Activated T-helper 1 cell treated with anti-CD3 and anti-CD28 coated beads, Interleukin-12 subunit alpha, Interleukin-12 subunit beta, Interleukin-2, Interleukin-4 antibody, amounts not matched to agents 30 ng/mL and 10 ng/mL and 1 ng/mL, durations not matched to agents 14 hours and 24 hours and 36 hours (primary cell): Measurements from ENCODE around the gene TMEM259. TPM values are rescaled to one million over a fixed set of nuclear protein-coding genes. Genes with fewer than 3 reads are reported as not detected.

Experiments used
- DNase-seq: peaks from one replicate; pipeline ENCODE4 v3.0.0; 2021; ENCODE audit warnings: low spot score
- H3K27ac Mint-ChIP-seq: one replicate; pipeline ENCODE4 v1.8.0; 2021; ENCODE audit warnings: mild to moderate bottlenecking, mixed read lengths
- H3K27me3 Mint-ChIP-seq: one replicate; pipeline ENCODE4 v1.8.0; 2022; ENCODE audit warnings: mild to moderate bottlenecking, moderate library complexity, mixed read lengths; ENCODE audit not compliant: insufficient read depth
- H3K36me3 Mint-ChIP-seq: one replicate; pipeline ENCODE4 v1.8.0; 2021; ENCODE audit warnings: low read depth, mixed read lengths
- H3K4me1 Mint-ChIP-seq: one replicate; pipeline ENCODE4 v1.8.0; 2021; ENCODE audit warnings: low read depth, mixed read lengths
- H3K4me3 Mint-ChIP-seq: one replicate; pipeline ENCODE4 v1.8.0; 2021; ENCODE audit warnings: mild to moderate bottlenecking, moderate library complexity, mixed read lengths
- H3K9me3 Mint-ChIP-seq: one replicate; pipeline ENCODE4 v1.8.0; 2021; ENCODE audit warnings: mixed read lengths
- intact Hi-C: fragments of 100-400 bp; cut with micrococcal nuclease; formaldehyde crosslinking; loops from one replicate; pipeline ENCODE4 v1.15.1; 2024
- total RNA-seq: library from RNA; stranded (reverse); gene quantifications from 2 replicates; pipeline ENCODE4 v1.2.3, GENCODE V29; 2022

The TMEM259 gene
- total RNA-seq, 1 donor from 2014 or later: 162 TPM

GRCh38 chr19:1040476-1041271 lies 19.8 kb upstream of the TMEM259 start:
- Mint-ChIP-seq H3K36me3 (peaks cover 22% of the 10 kb centered on the region), H3K4me3 (peak overlapping the region; percentile 97), H3K27ac (peak overlapping the region; percentile 86), H3K27me3 (no peaks in the 10 kb centered on the region), H3K4me1 (peaks cover 47% of the 10 kb centered on the region), H3K9me3 (no peaks in the 10 kb centered on the region)
- peak; percentile 90 for DNase-seq
- intact Hi-C loops: loop anchor here (1.0 to 2.0 kb wide), 3 partner anchors 19 to 62 kb away; partner anchors contain the start of genes GPX4, RNU6-2 and TMEM259

DNA sequence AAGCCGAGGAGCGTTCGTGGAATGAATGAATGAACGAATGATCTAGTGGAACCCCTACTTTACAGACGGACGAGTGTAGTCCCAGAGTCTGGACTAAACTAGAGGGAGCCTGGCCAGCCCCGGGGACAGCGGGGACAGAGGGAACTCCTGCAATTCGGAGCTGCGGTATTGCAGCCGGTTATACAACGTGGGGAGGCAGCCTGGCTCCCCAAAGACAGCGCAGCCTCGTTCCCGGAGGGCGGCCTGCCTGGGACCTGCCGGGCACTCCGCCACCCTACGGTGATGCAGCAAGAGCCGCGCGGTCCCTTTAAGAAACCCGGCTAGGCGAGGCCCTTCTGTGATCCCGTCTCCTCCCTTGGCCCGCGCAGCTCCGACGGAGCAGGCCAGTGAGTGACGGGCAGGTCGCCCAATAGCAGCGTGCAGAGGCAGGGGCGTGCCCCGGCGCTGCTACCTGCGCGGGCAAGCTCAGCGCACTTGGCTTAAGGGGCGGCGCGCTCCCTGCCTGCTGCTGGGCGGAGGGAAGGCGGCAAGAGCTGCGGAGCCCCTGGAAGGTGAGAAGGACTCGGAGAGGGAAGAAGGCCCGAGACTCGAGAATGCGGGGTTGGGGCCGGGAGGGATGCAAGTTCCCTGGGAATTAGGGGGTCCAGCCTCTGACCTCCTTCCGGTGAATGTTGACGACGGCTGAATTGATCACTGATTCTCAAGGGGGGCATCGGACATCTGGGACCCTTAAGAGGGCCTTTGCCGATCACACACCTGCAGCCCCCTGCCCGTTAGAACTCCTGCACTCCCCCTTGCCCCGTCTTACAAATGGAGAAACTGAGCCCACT lies 18.9 kb upstream of the TMEM259 start, which contains the start of gene ABCA7:
ABCA7 (plus strand) TSS at position 462 of the 830 bp plus-strand sequence. CDS start 1,255 bp downstream, outside the sequence.
- H3K9me3 Mint-ChIP-seq: no peaks in the 10 kb centered on the region
- H3K4me3 Mint-ChIP-seq: peak within 1 kb of the TSS; percentile 97
- peaks cover 21% of the 10 kb centered on the region for H3K36me3 Mint-ChIP-seq
- intact Hi-C loops: loop anchor here (1.0 to 2.0 kb wide), 4 partner anchors 19 to 63 kb away; partner anchors contain the start of genes GPX4, RNU6-2 and TMEM259
- H3K27ac Mint-ChIP-seq: peak within 1 kb of the TSS; percentile 86
- H3K27me3 Mint-ChIP-seq: no peaks in the 10 kb centered on the region
- DNase-seq: peak; percentile 100
- H3K4me1 Mint-ChIP-seq: peaks cover 51% of the 10 kb centered on the region

- Mint-ChIP-seq H3K4me3 (peak overlapping the region; percentile 97), H3K9me3 (no peaks in the 10 kb centered on the region), H3K27me3 (no peaks in the 10 kb centered on the region), H3K36me3 (peaks cover 21% of the 10 kb centered on the region), H3K27ac (peak overlapping the region; percentile 86), H3K4me1 (peaks cover 51% of the 10 kb centered on the region)
- DNase-seq: no peak
- intact Hi-C loops: loop anchor here (1.0 kb wide), 2 partner anchors 11 to 38 kb away; no protein-coding TSS in a partner anchor
Measured at GRCh38 chr19:1038978-1039645, 18.2 kb upstream of the TMEM259 start.

GRCh38 chr19:1037621-1038064 lies 16.7 kb upstream of the TMEM259 start:
- H3K27ac Mint-ChIP-seq: peak overlapping the region; percentile 86
- peaks cover 25% of the 10 kb centered on the region for H3K36me3 Mint-ChIP-seq
- no peaks in the 10 kb centered on the region for H3K27me3 Mint-ChIP-seq
- intact Hi-C loops: loop anchor here (1.0 kb wide), 1 partner anchor 9 kb away; no protein-coding TSS in a partner anchor
- H3K4me1 Mint-ChIP-seq: peaks cover 56% of the 10 kb centered on the region
- H3K4me3 Mint-ChIP-seq: peak overlapping the region; percentile 64
- no peak for DNase-seq
- H3K9me3 Mint-ChIP-seq: peaks cover 3% of the 10 kb centered on the region

DNA sequence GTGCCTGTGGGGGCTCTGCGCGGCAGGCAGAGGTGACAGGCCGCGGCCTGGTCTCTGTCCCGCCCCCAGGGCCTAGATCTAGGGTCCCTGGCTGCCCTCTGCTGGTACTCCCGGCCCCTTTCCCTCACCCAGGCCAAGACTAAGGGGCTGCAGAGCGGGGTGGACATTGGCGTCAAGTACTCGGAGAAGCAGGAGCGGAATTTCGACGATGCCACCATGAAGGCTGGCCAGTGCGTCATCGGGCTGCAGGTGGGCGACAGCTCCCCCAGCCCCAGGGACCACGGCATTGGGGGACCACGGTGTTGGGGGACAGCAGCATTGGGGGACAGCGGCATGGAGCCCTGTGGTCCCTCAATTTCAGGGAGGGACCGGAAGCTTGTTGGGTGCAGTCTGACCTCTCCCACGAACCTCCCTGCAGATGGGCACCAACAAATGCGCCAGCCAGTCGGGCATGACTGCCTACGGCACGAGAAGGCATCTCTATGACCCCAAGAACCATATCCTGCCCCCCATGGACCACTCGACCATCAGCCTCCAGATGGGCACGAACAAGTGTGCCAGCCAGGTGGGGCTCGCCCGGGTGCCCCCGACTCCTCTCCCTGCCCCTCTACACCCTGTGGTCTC lies 15.2 kb upstream of the TMEM259 start:
- H3K27ac Mint-ChIP-seq: peak overlapping the region; percentile 29
- no peak overlapping the region for H3K4me3 Mint-ChIP-seq
- DNase-seq: no peak
- H3K9me3 Mint-ChIP-seq: peaks cover 3% of the 10 kb centered on the region
- peaks cover 32% of the 10 kb centered on the region for H3K36me3 Mint-ChIP-seq
- intact Hi-C loops: no loop called here
- H3K27me3 Mint-ChIP-seq: no peaks in the 10 kb centered on the region
- peaks cover 59% of the 10 kb centered on the region for H3K4me1 Mint-ChIP-seq

DNA sequence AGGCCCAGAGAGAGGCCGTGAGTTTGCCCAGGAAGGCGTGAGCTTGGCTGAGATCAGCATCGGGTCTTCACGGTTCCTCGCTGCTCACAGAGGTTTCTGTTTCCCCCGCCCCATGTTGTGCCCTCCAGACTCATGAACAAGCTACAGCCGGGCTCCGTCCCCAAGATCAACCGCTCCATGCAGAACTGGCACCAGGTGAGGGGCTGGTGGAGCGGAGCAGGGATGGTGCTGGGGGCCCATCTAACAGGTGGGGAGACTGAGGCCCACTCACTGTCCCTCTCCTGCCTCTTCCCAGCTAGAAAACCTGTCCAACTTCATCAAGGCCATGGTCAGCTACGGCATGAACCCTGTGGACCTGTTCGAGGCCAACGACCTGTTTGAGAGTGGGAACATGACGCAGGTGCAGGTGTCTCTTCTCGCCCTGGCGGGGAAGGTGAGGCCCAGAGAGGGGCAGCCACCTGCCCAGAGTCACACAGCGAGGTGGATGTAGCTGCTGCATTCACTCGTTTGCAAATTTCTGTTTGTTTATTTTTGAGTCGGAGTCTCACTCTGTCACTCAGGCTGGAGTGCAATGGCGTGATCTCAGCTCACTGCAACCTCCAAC lies 11.4 kb upstream of the TMEM259 start:
- Mint-ChIP-seq H3K36me3 (peaks cover 26% of the 10 kb centered on the region), H3K9me3 (peaks cover 3% of the 10 kb centered on the region)

DNA sequence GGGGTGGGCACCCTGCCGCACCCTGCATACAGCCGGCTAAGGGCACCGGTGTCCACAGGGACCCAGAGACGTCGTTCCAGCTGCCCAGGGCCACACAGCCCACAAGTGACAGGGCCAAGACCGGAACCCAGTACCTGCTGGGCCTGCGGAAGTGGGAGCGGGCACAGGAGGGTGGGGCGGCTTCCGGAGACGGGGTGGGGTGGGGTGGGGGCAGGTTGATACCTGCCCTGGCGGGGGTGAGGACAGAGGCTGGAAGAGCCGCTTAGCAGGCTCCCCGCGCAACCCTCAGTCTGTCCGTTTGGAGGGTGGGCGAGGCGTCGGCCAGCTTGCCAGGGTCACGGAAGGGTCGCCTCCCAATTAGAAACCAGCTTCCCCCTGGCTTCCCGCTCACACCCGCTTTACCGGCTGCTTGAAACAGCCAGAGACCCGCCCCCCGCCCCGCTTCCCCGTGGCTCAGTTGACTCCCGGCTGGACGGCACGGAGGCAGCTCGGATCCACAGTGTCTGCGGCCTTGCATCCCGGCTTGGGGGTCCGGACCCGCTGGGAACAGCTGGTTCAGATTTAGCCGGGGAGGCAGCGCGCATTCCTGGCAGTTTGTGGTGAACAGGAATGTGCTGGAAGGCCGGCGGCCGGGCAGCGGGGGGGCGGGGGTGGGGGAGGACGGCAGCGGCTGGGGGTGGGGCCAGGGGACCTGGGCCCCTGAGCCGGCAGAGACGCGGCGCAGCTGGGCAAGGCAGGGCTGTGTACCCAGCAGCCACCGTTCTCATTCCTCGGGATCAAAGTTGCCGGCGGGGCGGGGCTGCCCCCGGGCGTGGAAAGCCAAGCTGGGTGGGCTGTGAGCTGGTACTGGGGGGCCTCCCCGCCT lies 7.4 kb upstream of the TMEM259 start:
- H3K27ac Mint-ChIP-seq: peak overlapping the region; percentile 52
- peaks cover 1% of the 10 kb centered on the region for H3K9me3 Mint-ChIP-seq
- H3K4me3 Mint-ChIP-seq: peak overlapping the region; percentile 95
- H3K27me3 Mint-ChIP-seq: no peaks in the 10 kb centered on the region
- DNase-seq: peak; percentile 58
- H3K4me1 Mint-ChIP-seq: peaks cover 25% of the 10 kb centered on the region
- intact Hi-C loops: loop anchor here (1.0 kb wide), 1 partner anchor 10 kb away; no protein-coding TSS in a partner anchor
- peaks cover 13% of the 10 kb centered on the region for H3K36me3 Mint-ChIP-seq

More for the DNA sequence above, 11.4 kb upstream of the TMEM259 start:
- intact Hi-C loops: no loop called here
- Mint-ChIP-seq H3K4me1 (peaks cover 33% of the 10 kb centered on the region), H3K4me3 (no peak overlapping the region), H3K27me3 (no peaks in the 10 kb centered on the region), H3K27ac (no peak overlapping the region)
- no peak for DNase-seq

GRCh38 chr19:1027650-1028061 lies 6.7 kb upstream of the TMEM259 start:
- H3K9me3 Mint-ChIP-seq: no peaks in the 10 kb centered on the region
- peak overlapping the region; percentile 95 for H3K4me3 Mint-ChIP-seq
- peak overlapping the region; percentile 52 for H3K27ac Mint-ChIP-seq
- no peak for DNase-seq
- intact Hi-C loops: loop anchor here (1.0 to 2.0 kb wide), 2 partner anchors 11 to 75 kb away; partner anchors contain the start of gene GPX4
- H3K4me1 Mint-ChIP-seq: peaks cover 22% of the 10 kb centered on the region
- peaks cover 12% of the 10 kb centered on the region for H3K36me3 Mint-ChIP-seq
- H3K27me3 Mint-ChIP-seq: no peaks in the 10 kb centered on the region

DNA sequence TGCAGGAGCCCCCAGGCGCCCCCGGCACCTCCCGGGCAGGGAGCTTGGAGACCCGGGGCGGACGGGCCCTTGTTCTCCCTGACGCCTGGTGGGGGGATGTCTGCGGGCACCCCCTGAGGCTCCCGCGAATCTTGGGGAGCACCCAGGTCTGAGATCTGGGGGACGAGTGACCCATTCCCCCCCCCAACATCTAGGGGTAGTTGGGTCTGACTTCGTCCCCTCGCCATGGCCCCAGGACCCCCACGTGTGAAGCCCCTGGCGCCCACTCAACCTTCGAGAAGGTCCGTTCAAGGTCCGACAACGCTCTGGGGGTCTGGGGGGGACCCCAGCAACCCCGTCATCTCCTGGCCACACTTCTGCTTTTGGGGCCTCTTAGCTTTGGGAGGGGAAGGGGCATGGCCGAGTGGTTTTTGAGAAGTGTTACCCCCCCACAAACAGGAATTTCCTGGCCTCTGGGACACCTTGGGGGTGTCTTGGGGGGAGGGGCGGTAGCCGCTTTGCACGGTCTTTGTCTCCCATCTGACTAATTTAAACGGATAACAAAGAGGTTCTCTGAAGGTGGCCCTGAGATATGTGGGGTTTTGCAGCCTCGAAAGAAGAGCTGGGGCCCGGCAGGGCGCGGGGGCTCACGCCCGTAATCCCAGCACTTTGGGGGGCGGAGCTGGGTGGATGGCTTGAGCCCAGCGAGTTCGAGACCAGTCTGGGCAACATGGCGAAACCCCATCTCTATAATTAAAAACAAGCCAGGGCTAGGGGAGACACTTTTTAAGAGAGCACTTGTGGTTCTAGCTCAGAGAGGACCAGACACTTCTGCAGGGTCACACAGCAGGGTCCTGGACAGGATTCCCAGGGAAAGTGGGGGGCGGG lies 6.1 kb upstream of the TMEM259 start:
- intact Hi-C loops: loop anchor here (1.0 to 2.0 kb wide), 2 partner anchors 76 to 178 kb away; partner anchors contain the start of genes GPX4 and STK11
- H3K36me3 Mint-ChIP-seq: peaks cover 5% of the 10 kb centered on the region

More for the DNA sequence above, 6.1 kb upstream of the TMEM259 start:
- no peaks in the 10 kb centered on the region for H3K27me3 Mint-ChIP-seq
- no peaks in the 10 kb centered on the region for H3K9me3 Mint-ChIP-seq
- DNase-seq: no peak
- H3K4me1 Mint-ChIP-seq: peaks cover 16% of the 10 kb centered on the region
- H3K4me3 Mint-ChIP-seq: peak overlapping the region; percentile 95
- peak overlapping the region; percentile 85 for H3K27ac Mint-ChIP-seq
